ENCODE measurements around the gene SH3BP5L.

Gene SH3BP5L

GRCh38 chr1:248825573-248825908 lies 174 bp downstream of the SH3BP5L start:
- DNase-seq (ENCODE audit: low spot score): no peak

DNA sequence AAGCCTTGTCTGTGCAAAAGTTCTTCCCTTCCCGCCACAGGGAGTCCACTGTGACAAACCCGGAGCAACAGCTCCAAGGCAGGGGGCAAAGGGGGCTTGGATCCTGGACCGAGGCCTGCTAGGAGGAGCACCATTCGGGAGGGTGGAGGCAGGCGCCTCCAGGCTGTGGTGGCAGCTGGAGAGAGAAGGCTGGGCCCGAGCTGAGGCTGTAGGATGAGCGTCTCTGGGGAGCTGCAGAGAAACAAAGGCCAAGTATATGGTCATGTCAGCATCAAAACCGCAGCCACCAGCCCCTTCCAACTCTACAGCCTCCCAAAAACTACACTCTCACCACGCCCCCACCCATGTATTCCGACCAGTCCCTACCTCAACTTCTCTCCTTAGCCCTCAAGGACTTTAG lies 579 bp downstream of the SH3BP5L start:
- DNase-seq (ENCODE audit: low spot score): no peak

DNA sequence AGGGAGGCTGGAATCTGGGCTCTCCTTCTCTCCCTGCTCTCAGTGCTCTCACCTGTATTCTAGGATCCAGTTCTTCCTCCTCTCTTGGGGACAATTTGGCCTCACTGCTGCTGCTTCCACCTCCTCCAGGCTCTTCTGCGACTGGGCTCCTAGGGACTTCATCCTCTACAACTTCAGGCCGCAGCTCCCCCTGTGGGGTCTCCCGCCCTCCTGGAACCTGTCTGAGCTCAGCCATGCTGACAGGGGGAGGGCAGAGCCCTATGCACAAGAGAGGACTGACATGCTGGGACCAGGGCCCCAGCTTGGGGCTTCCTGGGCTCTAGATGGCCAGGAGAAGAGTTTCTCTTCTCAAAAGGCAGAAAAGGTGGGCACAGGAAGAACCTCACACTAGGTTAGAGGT lies 1.0 kb downstream of the SH3BP5L start:
- DNase-seq (ENCODE audit: low spot score): no peak

- no peak for DNase-seq (ENCODE audit: low spot score)
These were observed 1.4 kb downstream of the SH3BP5L start for GRCh38 chr1:248824301-248824700.

- DNase-seq (ENCODE audit: low spot score): no peak
These were observed 2.2 kb downstream of the SH3BP5L start for GRCh38 chr1:248823517-248824001.

- no peak for DNase-seq (ENCODE audit: low spot score)
These were observed 3.3 kb downstream of the SH3BP5L start for GRCh38 chr1:248822148-248823032.

GRCh38 chr1:248821641-248822040 lies 4.1 kb downstream of the SH3BP5L start:
- no peak for DNase-seq (ENCODE audit: low spot score)

- DNase-seq (ENCODE audit: low spot score): no peak
These were observed 4.6 kb downstream of the SH3BP5L start for GRCh38 chr1:248821101-248821500.

GRCh38 chr1:248820041-248820585 lies 5.6 kb downstream of the SH3BP5L start:
- no peak for DNase-seq (ENCODE audit: low spot score)

GRCh38 chr1:248818505-248819374 lies 7.0 kb downstream of the SH3BP5L start:
- DNase-seq (ENCODE audit: low spot score): no peak

DNA sequence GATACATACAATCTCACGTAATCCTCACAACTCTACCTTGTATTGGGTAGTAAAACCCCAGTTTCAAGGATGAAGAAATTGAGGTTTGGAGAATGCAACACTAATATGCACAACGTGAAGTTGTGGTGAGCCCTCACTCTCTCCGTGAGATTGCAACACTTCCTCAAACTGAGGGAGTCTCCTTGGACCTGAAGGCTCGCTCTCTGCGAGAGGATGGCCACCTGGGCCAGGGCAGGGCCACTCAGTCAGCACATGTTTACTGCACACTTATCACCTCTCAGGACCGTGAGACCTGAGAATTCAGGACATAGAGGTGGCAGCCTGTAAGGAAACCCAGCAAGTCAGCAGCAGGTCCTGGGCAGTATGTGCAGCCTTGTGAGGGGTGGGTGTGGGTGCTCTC lies 8.7 kb downstream of the SH3BP5L start:
- no peak for DNase-seq (ENCODE audit: low spot score)

- DNase-seq (ENCODE audit: low spot score): no peak
These were observed 9.5 kb downstream of the SH3BP5L start for GRCh38 chr1:248816042-248816851.

DNA sequence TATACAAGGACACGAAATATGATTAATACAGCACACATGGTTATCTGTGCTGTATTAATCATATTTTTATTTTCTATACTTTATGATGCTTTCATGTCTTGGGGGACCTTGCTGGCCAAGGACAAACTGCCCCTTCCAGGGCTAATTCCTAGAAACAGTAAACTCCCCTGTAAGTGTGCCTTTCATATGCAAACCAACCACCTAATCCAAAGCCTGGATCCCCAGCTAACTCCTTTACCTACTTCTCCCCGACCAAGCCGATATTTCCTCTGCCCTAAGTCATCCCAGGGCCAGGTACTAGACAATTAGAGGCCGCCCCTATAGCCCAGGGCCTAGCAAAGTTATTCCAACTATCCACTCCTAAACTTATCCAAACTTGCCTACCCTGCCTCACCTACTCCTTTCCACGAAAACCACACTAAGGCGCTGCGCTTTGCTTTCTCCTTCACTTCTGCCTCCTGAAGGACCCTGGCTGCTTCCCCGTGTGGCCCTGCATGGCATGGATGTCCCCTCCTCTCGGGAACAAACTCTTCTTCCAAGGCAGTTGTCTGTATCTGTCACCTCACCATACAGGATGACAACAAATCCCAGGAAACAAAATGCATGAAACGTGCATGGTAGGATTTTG lies 10.2 kb downstream of the SH3BP5L start:
- DNase-seq (ENCODE audit: low spot score): no peak

GRCh38 chr1:248814351-248814750 lies 11.4 kb downstream of the SH3BP5L start:
- DNase-seq (ENCODE audit: low spot score): no peak

DNA sequence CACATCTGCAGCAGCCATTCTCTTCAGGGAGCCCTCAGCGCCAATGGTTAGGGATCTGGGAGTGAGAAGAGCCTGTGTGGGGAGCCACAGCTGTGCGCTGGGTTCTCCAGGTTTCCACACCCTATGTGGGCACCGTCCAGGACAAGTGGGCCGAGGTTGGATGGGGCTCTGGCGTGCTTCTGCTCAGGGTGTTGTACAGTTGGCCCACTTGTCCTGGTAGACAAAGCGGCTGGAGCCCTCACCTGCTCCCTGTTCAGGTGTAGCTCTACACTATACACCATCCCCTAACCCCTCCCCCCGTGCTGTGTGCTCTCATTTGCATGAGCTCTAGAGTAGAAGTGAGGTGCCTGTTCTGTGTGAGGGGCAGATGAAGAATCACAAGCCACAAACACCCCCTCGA lies 12.2 kb downstream of the SH3BP5L start:
- DNase-seq (ENCODE audit: low spot score): no peak

- no peak for DNase-seq (ENCODE audit: low spot score)
These were observed 12.8 kb downstream of the SH3BP5L start for GRCh38 chr1:248812736-248813425.

- DNase-seq (ENCODE audit: low spot score): no peak
These were observed 13.9 kb downstream of the SH3BP5L start for GRCh38 chr1:248811514-248812490.

DNA sequence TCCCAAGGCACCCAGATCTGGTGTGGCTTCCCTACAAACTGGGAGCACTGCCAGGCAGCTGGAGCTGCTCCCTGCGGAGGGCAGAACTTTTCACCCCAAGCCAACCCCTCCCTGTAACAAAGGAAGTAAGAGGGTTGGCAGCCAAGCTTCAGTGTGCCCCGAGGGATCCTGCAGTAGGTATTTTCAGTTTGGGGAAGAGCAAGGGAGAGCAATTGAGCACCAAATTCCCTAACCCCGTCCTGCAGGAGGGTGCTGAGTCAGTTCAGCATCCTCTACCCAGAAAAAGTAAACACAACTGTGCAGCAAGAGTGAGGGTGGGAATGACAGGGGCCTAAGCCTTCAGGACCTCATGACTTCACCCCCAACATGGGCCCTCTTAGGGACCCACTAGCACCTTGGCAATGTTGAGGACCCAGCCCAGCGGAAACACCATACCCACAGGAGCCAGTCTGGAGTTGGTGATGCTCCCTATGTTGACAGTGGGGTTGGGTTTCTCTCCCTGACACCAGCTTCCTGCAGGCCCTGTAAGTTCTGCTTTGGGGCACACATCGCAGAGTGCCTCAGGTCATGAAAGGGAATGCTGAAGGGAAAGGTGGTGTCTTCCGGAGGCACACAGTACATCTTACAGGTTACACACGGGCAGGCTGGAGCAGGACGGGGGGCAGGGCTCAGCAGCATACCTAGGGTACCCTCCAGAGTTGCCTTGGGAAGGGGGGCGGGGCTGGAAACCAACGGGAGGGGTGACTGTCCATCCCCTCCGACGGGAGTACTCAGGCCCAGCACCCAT lies 14.8 kb downstream of the SH3BP5L start:
- no peak for DNase-seq (ENCODE audit: low spot score)

Measured in cerebellar cortex (tissue), 1 donor.